ENCODE data around the gene PPIC. TPM values are rescaled to one million over a fixed set of nuclear protein-coding genes. Genes with fewer than 3 reads are reported as not detected.

Gene PPIC
- 10 to 100 TPM in 5 of 6 donors, 1 to 10 TPM in 1; 8.4 to 46.1 (median 29.2) TPM for total RNA-seq

GRCh38 chr5:123036391-123037103, at the start of gene PPIC:
PPIC (minus strand) TSS chr5:123036725; CDS start chr5:123036625, 100 bp downstream.
- no peaks in the 10 kb centered on the region for H3K9me3 ChIP-seq
- peak within 1 kb of the TSS; percentile 84 to 96 (median 92) for H3K27ac ChIP-seq
- DNase-seq = peak; percentile 87 to 97
- H3K27me3 ChIP-seq = peaks cover 0 to 9% (median 0%) of the 10 kb centered on the region in 4 donors
- no peaks in the 10 kb centered on the region for H3K36me3 ChIP-seq
- ATAC-seq (ENCODE audit: low FRiP score in 2 of 2) = peak; percentile 92 to 96
- TF ChIP-seq POLR2A (IDR thresholded peaks at IDR 0.05) = peak in 2 of 4 donors; percentile 63 to 76
- TF ChIP-seq POLR2AphosphoS5 (IDR thresholded peaks at IDR 0.05) = peak in 1 of 2 donors; percentile 68
- TF ChIP-seq CTCF (IDR thresholded peaks at IDR 0.05) = no peak
- no peak for TF ChIP-seq EP300 (IDR thresholded peaks at IDR 0.05)
- peak within 1 kb of the TSS; percentile 66 to 95 (median 82) for H3K4me3 ChIP-seq
- peaks cover 0 to 20% (median 2%) of the 10 kb centered on the region in 4 donors for H3K4me1 ChIP-seq
- WGBS, 2 donors = 5% methylated on average over 20 of the region's 84 CpGs; no CpG with 5 or more reads in 1 of the 2 donors

- DNase-seq (no peak), ATAC-seq (ENCODE audit: low FRiP score in 2 of 2) (no peak)
- WGBS, 2 donors = 26 to 41% methylated on average over 12 of the region's 12 CpGs
- Histone ChIP-seq H3K9me3 (no peaks in the 10 kb centered on the region), H3K27ac (no peak overlapping the region), H3K4me1 (peaks cover 21 to 43% (median 27%) of the 10 kb centered on the region in 4 donors), H3K27me3 (peaks cover 0 to 44% (median 29%) of the 10 kb centered on the region in 4 donors), H3K4me3 (no peak overlapping the region), H3K36me3 (no peaks in the 10 kb centered on the region)
- TF ChIP-seq EP300 (IDR thresholded peaks at IDR 0.05) (no peak), POLR2AphosphoS5 (IDR thresholded peaks at IDR 0.05) (no peak), CTCF (IDR thresholded peaks at IDR 0.05) (no peak), POLR2A (IDR thresholded peaks at IDR 0.05) (no peak)
These were observed 49.2 kb upstream of the PPIC start for GRCh38 chr5:123085638-123086286.

DNA sequence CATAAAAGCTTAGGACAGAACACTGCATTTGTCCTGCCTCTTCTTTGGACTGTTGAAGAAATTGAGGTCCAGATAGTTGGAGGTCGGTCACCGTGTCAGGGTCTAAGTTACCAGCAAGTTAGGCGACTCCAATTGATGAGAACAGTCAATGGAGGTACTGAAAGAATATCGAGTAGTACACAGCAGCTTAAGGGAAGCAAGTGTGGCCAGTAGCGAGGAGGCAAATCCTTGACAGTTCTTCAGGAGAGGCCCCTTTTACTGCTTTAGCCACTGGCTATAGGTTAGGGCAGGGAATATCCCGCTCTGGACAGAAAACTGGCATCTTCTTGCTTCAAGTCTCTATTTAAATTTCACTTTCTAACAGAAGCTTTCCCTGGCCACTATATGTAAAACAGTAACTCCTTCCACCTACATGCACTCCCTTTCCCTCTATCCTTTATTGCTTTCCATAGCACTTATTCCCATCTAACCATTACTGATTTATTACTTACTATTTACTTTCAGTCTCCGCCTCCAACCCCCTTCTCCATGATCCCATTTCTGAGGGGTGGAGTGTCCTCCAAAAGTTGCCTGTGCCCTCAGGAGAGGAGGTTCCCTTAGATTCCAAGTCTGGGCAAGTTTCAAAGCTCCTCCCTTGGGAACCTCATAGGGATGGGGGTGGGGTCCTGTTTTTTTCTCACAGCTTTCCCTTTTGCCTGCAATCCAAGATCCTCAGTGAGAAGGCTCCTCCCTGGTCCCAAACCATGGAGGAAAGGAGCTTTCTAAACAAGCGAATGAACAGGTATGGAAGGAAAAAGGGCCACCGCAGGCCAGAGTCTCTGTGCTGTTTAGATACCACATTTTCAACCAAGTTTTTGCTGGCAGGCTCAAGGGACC, 48.4 kb upstream of the PPIC start:
- H3K9me3 ChIP-seq = no peaks in the 10 kb centered on the region
- H3K36me3 ChIP-seq = no peaks in the 10 kb centered on the region
- peaks cover 13 to 35% (median 20%) of the 10 kb centered on the region in 4 donors for H3K4me1 ChIP-seq
- ATAC-seq (ENCODE audit: low FRiP score in 2 of 2) (no peak), DNase-seq (no peak)
- H3K4me3 ChIP-seq = no peak overlapping the region
- TF ChIP-seq CTCF (IDR thresholded peaks at IDR 0.05) (no peak), EP300 (IDR thresholded peaks at IDR 0.05) (no peak), POLR2A (IDR thresholded peaks at IDR 0.05) (no peak), POLR2AphosphoS5 (IDR thresholded peaks at IDR 0.05) (no peak)
- WGBS, 2 donors = 68 to 70% methylated on average over 9 of the region's 9 CpGs
- H3K27me3 ChIP-seq = peaks cover 0 to 36% (median 22%) of the 10 kb centered on the region in 4 donors
- no peak overlapping the region for H3K27ac ChIP-seq

DNA sequence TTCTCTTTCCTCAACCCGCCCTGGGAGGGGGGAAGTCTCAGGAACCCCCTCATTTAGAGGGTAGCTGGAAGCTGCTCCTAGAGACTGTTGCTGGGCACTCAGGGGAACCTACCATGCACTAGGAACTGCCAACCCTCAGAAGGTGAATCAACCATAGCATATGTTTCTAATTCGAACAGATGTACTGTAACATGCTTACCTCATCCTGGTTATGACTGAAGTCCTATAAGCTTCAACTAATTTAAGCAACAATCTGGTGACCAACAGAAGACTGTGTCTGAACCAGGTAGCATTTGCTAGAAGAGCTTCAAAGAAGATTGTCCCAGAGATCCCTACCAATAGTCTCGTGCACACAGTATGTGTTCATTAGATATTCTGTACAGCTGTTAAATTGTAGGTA, 46.8 kb upstream of the PPIC start:
- H3K27me3 ChIP-seq = peaks cover 0 to 20% (median 12%) of the 10 kb centered on the region in 4 donors

More for the DNA sequence above, 46.8 kb upstream of the PPIC start:
- ATAC-seq (ENCODE audit: low FRiP score in 2 of 2) = no peak
- H3K9me3 ChIP-seq = no peaks in the 10 kb centered on the region
- no peak overlapping the region for H3K4me3 ChIP-seq
- DNase-seq = no peak
- H3K4me1 ChIP-seq = peaks cover 3 to 20% (median 4%) of the 10 kb centered on the region in 4 donors
- H3K27ac ChIP-seq = no peak overlapping the region
- 78 to 88% methylated on average over 3 of the region's 3 CpGs for WGBS, 2 donors
- TF ChIP-seq EP300 (IDR thresholded peaks at IDR 0.05) (no peak), POLR2AphosphoS5 (IDR thresholded peaks at IDR 0.05) (no peak), POLR2A (IDR thresholded peaks at IDR 0.05) (no peak), CTCF (IDR thresholded peaks at IDR 0.05) (no peak)
- H3K36me3 ChIP-seq = no peaks in the 10 kb centered on the region

All from upper lobe of left lung (tissue), 6 donors.